Panc1 (cell line): Measurements from ENCODE around the gene CDK14. TPM values are rescaled to one million over a fixed set of nuclear protein-coding genes. Genes with fewer than 3 reads are reported as not detected.

Experiments used
- ATAC-seq: fragments of 200-7000 bp; cut with Tn5 transposase; 2 replicates; pipeline ENCODE4 v1.9.1; 2020; ENCODE audit warnings: mild to moderate bottlenecking, moderate library complexity
- BruUV-seq: library from RNA; stranded (reverse); fragments of 400-500 nt; replicated peaks from 2 replicates; lab custom pipeline; 2021; lab: Mats Ljungman, UMichigan
- CTCF ChIA-PET: fragments of 300-600 bp; sonication (Branson Sonifier 250); formaldehyde crosslinking; loops from one replicate; lab custom pipeline; 2022; ENCODE audit warnings: antibody characterized with exemption; lab: Charles Lee
- POLR2A ChIA-PET: fragments of 300-600 bp; sonication (Branson Sonifier 250); formaldehyde crosslinking; loops from one replicate; lab custom pipeline; 2022; ENCODE audit warnings: antibody characterized with exemption; lab: Charles Lee
- DNase-seq: peaks from one replicate; pipeline ENCODE4 v3.0.0-alpha.2; 2010; ENCODE audit warnings: low read depth, low spot score
- H3K27ac ChIP-seq: 2 replicates; pipeline ENCODE4 v1.5.1; 2011; ENCODE audit warnings: mild to moderate bottlenecking, low read length, inconsistent platforms
- H3K27me3 ChIP-seq: fragments of 200-500 bp; sonication (Bioruptor generic); 2 replicates; pipeline ENCODE4 v1.6.0; 2014; ENCODE audit warnings: low read length, inconsistent platforms; ENCODE audit not compliant: control insufficient read depth, insufficient read depth
- H3K36me3 ChIP-seq: fragments of 200-500 bp; sonication (Bioruptor generic); 2 replicates; pipeline ENCODE4 v1.5.1; 2014; ENCODE audit warnings: inconsistent platforms, mild to moderate bottlenecking, low read length, moderate library complexity; ENCODE audit not compliant: control insufficient read depth, insufficient read depth
- H3K4me1 ChIP-seq: 2 replicates; pipeline ENCODE4 v1.5.1; 2011; ENCODE audit warnings: inconsistent platforms, mild to moderate bottlenecking, low read length, moderate library complexity; ENCODE audit not compliant: control insufficient read depth, insufficient read depth
- H3K4me3 ChIP-seq, 2 experiments: 2 replicates each; pipeline ENCODE4 v1.5.1; 2011 to 2012; ENCODE audit warnings: low read depth in 2 of 2, low read length in 2 of 2, mild to moderate bottlenecking in 2 of 2, inconsistent platforms in 1 of 2, moderate library complexity in 1 of 2
- H3K9me3 ChIP-seq: fragments of 200-500 bp; sonication (Bioruptor generic); 2 replicates; pipeline ENCODE4 v1.5.1; 2014; ENCODE audit warnings: low read depth, mild to moderate bottlenecking, inconsistent platforms, low read length, moderate library complexity; ENCODE audit not compliant: control insufficient read depth, insufficient read depth
- CTCF ChIP-seq: fragments of 450-650 bp; IDR thresholded peaks from 2 replicates; pipeline ENCODE4 v1.5.1; 2017; ENCODE audit warnings: mild to moderate bottlenecking
- POLR2AphosphoS5 ChIP-seq: IDR thresholded peaks from 2 replicates; pipeline ENCODE4 v1.6.1; 2012; ENCODE audit warnings: mild to moderate bottlenecking, low read depth, low read length, moderate library complexity
- REST ChIP-seq, 2 experiments: IDR thresholded peaks; 2 replicates each; pipeline ENCODE4 v1.6.1; 2011 to 2012; ENCODE audit warnings: low read depth in 2 of 2, control low read depth in 1 of 2, low read length in 1 of 2, mild to moderate bottlenecking in 1 of 2, moderate library complexity in 1 of 2; ENCODE audit not compliant: insufficient read depth in 1 of 2
- SIN3A ChIP-seq: IDR thresholded peaks from 2 replicates; pipeline ENCODE4 v1.6.1; 2012; ENCODE audit warnings: low read depth, mild to moderate bottlenecking, low read length, moderate library complexity, borderline replicate concordance; ENCODE audit not compliant: insufficient read depth
- TCF7L2 ChIP-seq: IDR thresholded peaks from 2 replicates; pipeline ENCODE4 v1.6.1; 2011; ENCODE audit warnings: mild to moderate bottlenecking, low read depth, low read length, inconsistent platforms
- in situ Hi-C: cut with HindIII; loops from 2 replicates; pipeline ENCODE4 v1.10.0; 2016; ENCODE audit warnings: low sequenced_read_pairs, low pct_unique_long_range_greater_than_20kb
- intact Hi-C: fragments of 100-400 bp; cut with micrococcal nuclease; formaldehyde crosslinking; loops from one replicate; pipeline ENCODE4 v1.10.0; 2022; ENCODE audit not compliant: unreplicated experiment
- total RNA-seq: library from RNA; stranded (reverse); gene quantifications from one replicate; pipeline ENCODE4 v1.2.1, GENCODE V29; 2021; ENCODE audit not compliant: unreplicated experiment

CDK14 gene
- total RNA-seq, 1 experiment from 2014 or later = 3.0 TPM

GRCh38 chr7:91114232-91114631, 518.1 kb downstream of the CDK14 start:
- no peaks in the 10 kb centered on the region for H3K9me3 ChIP-seq
- no peak for TF ChIP-seq SIN3A
- no peak for TF ChIP-seq POLR2AphosphoS5
- no peak for TF ChIP-seq CTCF
- no peak for TF ChIP-seq TCF7L2
- no peak for TF ChIP-seq REST (IDR thresholded peaks at IDR 0.05; ENCODE audit: insufficient read depth in 1 of 2, low read depth in 2 of 2, low read length in 1 of 2)
- BruUV-seq = no TSS peak
- H3K27me3 ChIP-seq = no peaks in the 10 kb centered on the region
- intact Hi-C loops = no loop called here
- ATAC-seq = no peak
- CTCF ChIA-PET = no interaction called here
- in situ Hi-C loops = no loop called here
- H3K27ac ChIP-seq = no peak overlapping the region
- H3K4me1 ChIP-seq = no peaks in the 10 kb centered on the region
- POLR2A ChIA-PET = no interaction called here
- no peak overlapping the region for H3K4me3 ChIP-seq
- no peak for DNase-seq
- no peaks in the 10 kb centered on the region for H3K36me3 ChIP-seq

- in situ Hi-C loops (no loop called here), intact Hi-C loops (no loop called here)
- CTCF ChIA-PET = interaction anchor here (0.5 kb wide), 1 partner anchor 696 kb away, joined by 6 read pairs; no protein-coding TSS in a partner anchor
- TF ChIP-seq SIN3A = no peak
- no peak for TF ChIP-seq REST (IDR thresholded peaks at IDR 0.05; ENCODE audit: insufficient read depth in 1 of 2, low read depth in 2 of 2, low read length in 1 of 2)
- TF ChIP-seq POLR2AphosphoS5 = no peak
- no peak for TF ChIP-seq CTCF
- POLR2A ChIA-PET = no interaction called here
- no TSS peak for BruUV-seq
- ATAC-seq (no peak), DNase-seq (no peak)
- no peaks in the 10 kb centered on the region; the same call in 1 of the 2 replicates for H3K4me1 ChIP-seq
- H3K9me3 ChIP-seq = no peaks in the 10 kb centered on the region
- no peaks in the 10 kb centered on the region for H3K27me3 ChIP-seq
- H3K36me3 ChIP-seq = no peaks in the 10 kb centered on the region
- H3K27ac ChIP-seq = no peak overlapping the region
- H3K4me3 ChIP-seq = no peak overlapping the region
These were observed 530.6 kb downstream of the CDK14 start for GRCh38 chr7:91126762-91127161.
